ENCODE measurements around the gene KCNK15. TPM values are rescaled to one million over a fixed set of nuclear protein-coding genes. Genes with fewer than 3 reads are reported as not detected.

KCNK15 gene
- total RNA-seq, 1 donor from 2014 or later, result 62.6 TPM

GRCh38 chr20:44742304-44743079 lies 3.2 kb upstream of the KCNK15 start:
- H3K4me1 ChIP-seq, result peaks cover 12 to 37% of the 10 kb centered on the region in 2 donors
- H3K4me3 ChIP-seq, result no peak overlapping the region
- no peaks in the 10 kb centered on the region for H3K9me3 ChIP-seq
- H3K27ac ChIP-seq, result peak overlapping the region; percentile 92 to 94
- intact Hi-C loops (cut with DNase I), result no loop called here
- no peaks in the 10 kb centered on the region for H3K36me3 ChIP-seq
- no peak for TF ChIP-seq CTCF (IDR thresholded peaks at IDR 0.05)
- DNase-seq (ENCODE audit: low spot score in 2 of 2), result peak; percentile 38 to 82
- H3K27me3 ChIP-seq, result no peaks in the 10 kb centered on the region

GRCh38 chr20:44743080-44743701 lies 2.5 kb upstream of the KCNK15 start:
- intact Hi-C loops (cut with DNase I), result no loop called here
- H3K27ac ChIP-seq, result peak overlapping the region; percentile 92 to 94
- H3K4me3 ChIP-seq, result no peak overlapping the region
- H3K36me3 ChIP-seq, result no peaks in the 10 kb centered on the region
- TF ChIP-seq CTCF (IDR thresholded peaks at IDR 0.05), result no peak
- H3K4me1 ChIP-seq, result peaks cover 12 to 37% of the 10 kb centered on the region in 2 donors
- no peaks in the 10 kb centered on the region for H3K27me3 ChIP-seq
- H3K9me3 ChIP-seq, result no peaks in the 10 kb centered on the region
- DNase-seq (ENCODE audit: low spot score in 2 of 2), result no peak

DNA sequence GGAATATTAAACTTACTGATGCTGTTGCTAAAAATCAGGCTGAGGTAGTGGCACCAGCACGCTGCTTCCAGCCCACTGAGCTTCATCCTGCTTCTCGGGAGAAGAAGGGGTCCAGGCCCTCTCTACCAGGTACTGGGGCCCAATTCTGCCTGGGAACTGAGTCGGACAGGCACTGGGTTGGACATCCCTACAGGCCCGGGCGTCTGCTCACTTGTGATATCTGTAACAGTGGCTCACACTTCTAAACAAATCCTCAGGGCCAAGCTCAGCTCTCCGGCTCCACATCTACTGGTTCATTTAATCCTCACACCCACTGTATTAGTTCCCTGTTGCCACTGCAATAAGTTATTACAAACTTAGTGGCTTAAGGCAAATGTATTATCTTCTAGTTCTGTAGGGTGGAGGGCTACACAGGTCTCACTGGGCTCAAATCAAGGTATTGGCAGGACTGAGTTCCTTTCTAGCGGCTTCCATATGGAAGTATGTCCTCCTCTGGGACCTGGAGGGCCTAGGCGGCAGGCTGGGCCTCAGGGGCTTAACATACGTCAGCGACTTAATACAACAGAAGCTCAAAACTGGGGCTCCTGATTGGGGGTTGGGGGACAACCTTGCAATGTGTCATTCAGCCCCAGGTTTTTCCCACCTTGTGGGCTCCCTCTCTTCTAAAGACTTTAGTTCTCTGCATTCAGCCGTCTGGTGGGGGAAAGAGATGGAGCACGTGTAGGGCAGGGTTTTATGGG lies 1.6 kb upstream of the KCNK15 start:
- intact Hi-C loops (cut with DNase I), result no loop called here
- H3K27me3 ChIP-seq, result no peaks in the 10 kb centered on the region
- no peak overlapping the region for H3K4me3 ChIP-seq
- no peaks in the 10 kb centered on the region for H3K36me3 ChIP-seq
- no peak for DNase-seq (ENCODE audit: low spot score in 2 of 2)
- H3K9me3 ChIP-seq, result no peaks in the 10 kb centered on the region
- no peak for TF ChIP-seq CTCF (IDR thresholded peaks at IDR 0.05)
- H3K4me1 ChIP-seq, result peaks cover 11 to 37% of the 10 kb centered on the region in 2 donors
- peak overlapping the region; percentile 92 to 94 for H3K27ac ChIP-seq

DNA sequence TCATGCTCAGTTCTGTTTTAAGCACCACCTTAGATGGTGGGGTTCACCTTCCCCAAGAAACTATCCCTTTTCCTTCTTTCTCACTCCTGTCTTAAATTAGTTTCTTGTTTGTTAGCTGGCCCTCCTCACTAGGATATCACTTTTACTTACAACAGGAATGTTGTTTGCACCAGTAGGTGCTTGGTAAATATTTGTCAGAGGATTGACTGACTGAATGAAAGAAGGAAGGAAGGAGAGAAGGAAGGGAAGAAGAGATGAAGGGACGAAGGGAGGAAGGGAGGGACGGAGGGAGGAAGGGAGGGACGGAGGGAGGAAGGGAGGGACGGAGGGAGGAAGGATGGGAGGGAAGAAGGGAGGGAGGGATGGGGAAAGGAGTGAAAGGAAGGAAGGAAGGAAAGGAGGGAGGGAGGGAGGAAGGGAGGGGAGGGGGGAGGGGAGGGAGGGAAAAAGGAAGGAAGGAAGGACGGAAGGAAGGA lies 505 bp upstream of the KCNK15 start:
- Histone ChIP-seq H3K27me3 (no peaks in the 10 kb centered on the region), H3K27ac (peak overlapping the region; percentile 92 to 94), H3K4me1 (peaks cover 7 to 28% of the 10 kb centered on the region in 2 donors), H3K4me3 (peak overlapping the region; percentile 62 to 86), H3K9me3 (no peaks in the 10 kb centered on the region), H3K36me3 (no peaks in the 10 kb centered on the region)
- DNase-seq (ENCODE audit: low spot score in 2 of 2), result no peak
- no peak for TF ChIP-seq CTCF (IDR thresholded peaks at IDR 0.05)
- intact Hi-C loops (cut with DNase I), result loop anchor here (1.0 to 5.0 kb wide), 4 partner anchors 140 to 223 kb away; partner anchors contain the start of genes SERINC3, TOMM34 and YWHAB

GRCh38 chr20:44746367-44747165 lies 901 bp downstream of the KCNK15 start:
- TF ChIP-seq CTCF (IDR thresholded peaks at IDR 0.05), result no peak
- peaks cover 7 to 28% of the 10 kb centered on the region in 2 donors for H3K4me1 ChIP-seq
- H3K27me3 ChIP-seq, result no peaks in the 10 kb centered on the region
- peak overlapping the region; percentile 62 to 86 for H3K4me3 ChIP-seq
- H3K27ac ChIP-seq, result peak overlapping the region; percentile 92 to 94
- peaks cover 0 to 5% of the 10 kb centered on the region in 2 donors for H3K36me3 ChIP-seq
- no peak for DNase-seq (ENCODE audit: low spot score in 2 of 2)
- intact Hi-C loops (cut with DNase I), result loop anchor here (1.0 to 5.0 kb wide), 5 partner anchors 64 to 224 kb away; partner anchors contain the start of genes RIMS4, SERINC3 and TOMM34
- no peaks in the 10 kb centered on the region for H3K9me3 ChIP-seq

Measured in ascending aorta (tissue), 2 donors.